Activated naive CD4-positive, alpha-beta T cell treated with anti-CD3 and anti-CD28 coated beads, Interleukin-2, amount 50 U/mL, for 24 hours (primary cell): ENCODE results near the gene MAML3.

Experiments
- H3K27ac Mint-ChIP-seq: one replicate; pipeline ENCODE4 v1.8.0; 2021; ENCODE audit warnings: mild to moderate bottlenecking, mixed read lengths
- H3K27me3 Mint-ChIP-seq: one replicate; pipeline ENCODE4 v1.8.0; 2021; ENCODE audit warnings: mixed read lengths
- H3K36me3 Mint-ChIP-seq: one replicate; pipeline ENCODE4 v1.8.0; 2021; ENCODE audit warnings: mixed read lengths
- H3K4me1 Mint-ChIP-seq: one replicate; pipeline ENCODE4 v1.8.0; 2021; ENCODE audit warnings: mixed read lengths
- H3K4me3 Mint-ChIP-seq: one replicate; pipeline ENCODE4 v1.8.0; 2021; ENCODE audit warnings: mild to moderate bottlenecking, mixed read lengths
- H3K9me3 Mint-ChIP-seq: one replicate; pipeline ENCODE4 v1.8.0; 2021; ENCODE audit warnings: mixed read lengths

MAML3 gene

DNA sequence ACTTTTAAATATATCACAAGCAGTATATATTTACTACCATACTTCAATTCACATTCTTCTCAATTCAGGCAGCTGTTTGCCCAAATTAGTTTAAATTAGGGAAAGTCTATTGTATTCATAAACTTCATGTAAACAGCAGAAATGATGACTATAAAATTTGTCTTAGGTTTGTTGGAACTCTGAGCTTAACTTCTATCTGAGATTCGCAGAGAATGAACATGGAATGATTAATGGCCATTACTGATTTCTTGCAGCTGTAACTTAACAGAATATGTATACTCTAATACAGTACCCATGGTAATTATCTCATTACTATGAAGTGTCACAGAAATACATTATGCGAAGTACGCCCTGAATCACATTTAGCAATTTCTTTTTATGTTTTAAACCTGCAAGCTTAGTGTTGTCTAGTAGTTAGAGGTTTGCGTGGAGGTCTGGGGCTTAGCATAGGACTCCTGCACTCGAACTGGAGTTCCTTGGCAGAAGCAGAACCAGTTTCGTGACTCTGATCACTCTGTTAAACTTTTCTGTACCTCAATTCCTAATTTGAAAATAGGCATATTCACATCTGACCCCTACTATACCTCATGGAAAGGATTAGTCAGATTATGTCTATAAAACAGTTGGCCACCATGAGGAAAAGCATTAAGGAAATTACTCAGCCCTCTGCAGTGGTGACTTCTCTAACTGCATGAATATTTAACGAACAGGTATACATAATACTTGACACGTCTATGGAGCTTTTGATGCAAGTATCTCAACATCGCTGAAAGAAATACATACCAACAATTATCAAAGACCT is 245.1 kb downstream of the MAML3 start:
- H3K36me3 Mint-ChIP-seq: peaks cover 3% of the 10 kb centered on the region
- no peak overlapping the region for H3K4me3 Mint-ChIP-seq
- H3K9me3 Mint-ChIP-seq: no peaks in the 10 kb centered on the region
- no peak overlapping the region for H3K27ac Mint-ChIP-seq
- no peaks in the 10 kb centered on the region for H3K27me3 Mint-ChIP-seq
- H3K4me1 Mint-ChIP-seq: no peaks in the 10 kb centered on the region

DNA sequence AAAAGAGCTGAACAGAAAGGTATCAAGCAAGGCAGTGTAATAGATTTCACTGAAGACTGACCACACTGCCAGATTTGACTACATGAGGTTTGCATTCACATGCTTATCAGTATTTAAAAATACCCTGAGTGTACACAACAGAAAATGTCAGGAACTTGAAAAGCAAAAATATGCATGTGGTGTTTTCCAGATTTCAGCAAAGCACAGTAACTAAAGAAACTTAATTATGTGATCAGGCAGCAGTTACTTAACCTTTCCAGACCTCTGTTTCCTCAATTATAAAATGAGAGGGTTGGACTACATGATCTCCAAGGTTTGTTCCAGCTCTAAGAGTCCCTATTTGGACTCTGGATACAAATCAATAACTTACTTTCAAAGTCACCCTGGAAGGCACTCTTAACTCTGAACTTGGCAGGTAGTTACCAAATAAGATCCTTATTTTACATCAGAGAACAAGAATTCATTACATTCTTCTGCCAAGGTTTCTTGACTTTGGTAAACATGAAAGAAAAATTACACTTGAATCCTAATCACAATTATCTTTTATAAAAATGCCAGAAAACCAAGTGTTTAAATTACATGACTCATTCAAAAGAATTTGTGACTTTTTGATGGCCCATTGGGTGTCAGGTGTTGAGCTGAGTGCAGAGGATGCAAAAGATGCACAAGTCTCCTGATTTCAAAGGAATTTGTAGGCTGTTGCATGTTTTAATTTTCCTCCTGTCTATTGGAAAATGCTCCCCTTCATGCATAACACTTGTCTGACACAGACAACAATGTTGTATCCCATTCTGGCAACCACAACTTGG is 246.8 kb downstream of the MAML3 start:
- H3K4me1 Mint-ChIP-seq: no peaks in the 10 kb centered on the region
- no peaks in the 10 kb centered on the region for H3K9me3 Mint-ChIP-seq
- no peaks in the 10 kb centered on the region for H3K27me3 Mint-ChIP-seq
- H3K27ac Mint-ChIP-seq: no peak overlapping the region
- H3K4me3 Mint-ChIP-seq: no peak overlapping the region
- peaks cover 3% of the 10 kb centered on the region for H3K36me3 Mint-ChIP-seq

DNA sequence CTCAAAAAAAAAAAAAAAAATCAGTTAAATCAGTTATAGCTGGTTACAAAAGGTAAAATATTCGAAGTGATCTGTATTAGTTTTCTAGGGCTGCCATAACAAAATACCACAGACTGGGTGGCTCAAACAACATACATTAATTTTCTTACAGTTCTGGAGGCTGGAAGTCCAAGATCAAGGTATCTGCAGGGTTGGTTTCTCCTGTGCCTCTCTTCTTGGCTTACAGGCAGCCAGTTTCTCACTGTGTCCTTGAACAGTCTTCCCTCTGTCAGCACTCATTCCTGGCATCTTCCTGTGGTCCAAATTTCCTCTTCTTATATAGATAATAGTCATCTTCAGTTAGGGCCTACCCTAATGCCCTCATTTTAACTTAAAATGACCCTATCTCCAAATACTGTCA is 248.5 kb downstream of the MAML3 start:
- H3K4me3 Mint-ChIP-seq: no peak overlapping the region
- H3K9me3 Mint-ChIP-seq: no peaks in the 10 kb centered on the region
- no peaks in the 10 kb centered on the region for H3K4me1 Mint-ChIP-seq
- H3K36me3 Mint-ChIP-seq: peaks cover 3% of the 10 kb centered on the region
- no peaks in the 10 kb centered on the region for H3K27me3 Mint-ChIP-seq
- H3K27ac Mint-ChIP-seq: no peak overlapping the region

DNA sequence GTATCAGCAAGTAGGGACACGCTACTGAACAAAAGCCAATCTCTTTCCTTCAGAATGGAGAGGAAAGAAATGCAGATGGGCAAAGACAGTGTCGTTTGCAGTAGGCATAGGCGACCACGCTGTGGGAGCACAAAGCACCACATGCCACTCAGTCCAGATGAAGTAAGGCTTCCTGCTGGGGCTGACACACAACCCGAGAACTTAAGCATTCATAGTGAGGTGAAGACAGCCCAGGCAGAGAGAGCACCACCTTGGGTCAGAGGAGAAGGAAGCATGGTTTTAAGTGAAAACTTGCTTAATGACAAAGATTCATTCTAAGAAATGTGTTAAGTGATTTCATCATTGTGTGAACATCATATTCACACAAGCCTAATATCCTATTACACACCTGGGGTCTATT is 249.6 kb downstream of the MAML3 start:
- no peak overlapping the region for H3K27ac Mint-ChIP-seq
- H3K36me3 Mint-ChIP-seq: peaks cover 3% of the 10 kb centered on the region
- no peaks in the 10 kb centered on the region for H3K9me3 Mint-ChIP-seq
- no peak overlapping the region for H3K4me3 Mint-ChIP-seq
- H3K4me1 Mint-ChIP-seq: no peaks in the 10 kb centered on the region
- H3K27me3 Mint-ChIP-seq: no peaks in the 10 kb centered on the region

DNA sequence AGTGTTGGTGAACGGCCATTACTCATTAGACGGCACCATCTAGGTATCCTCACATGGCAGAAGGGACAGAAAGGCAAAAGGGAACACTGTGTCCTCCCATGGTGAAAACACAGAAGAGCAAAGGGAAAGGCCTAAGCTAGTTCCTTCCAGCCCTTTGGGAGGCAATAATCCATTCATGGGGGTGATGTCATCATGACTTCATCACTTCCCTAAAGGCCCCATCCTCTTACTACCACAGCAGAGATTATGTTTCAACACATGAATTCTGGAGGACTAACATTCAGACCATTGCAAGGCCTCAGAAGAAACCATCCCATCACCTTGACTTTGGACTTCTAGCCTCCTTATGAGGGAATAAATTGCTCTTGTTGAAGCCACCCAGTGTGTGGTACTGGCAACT is 250.1 kb downstream of the MAML3 start:
- Mint-ChIP-seq H3K9me3 (no peaks in the 10 kb centered on the region), H3K4me1 (peaks cover under 1% of the 10 kb centered on the region), H3K4me3 (no peak overlapping the region), H3K36me3 (peaks cover 3% of the 10 kb centered on the region), H3K27me3 (no peaks in the 10 kb centered on the region), H3K27ac (no peak overlapping the region)

DNA sequence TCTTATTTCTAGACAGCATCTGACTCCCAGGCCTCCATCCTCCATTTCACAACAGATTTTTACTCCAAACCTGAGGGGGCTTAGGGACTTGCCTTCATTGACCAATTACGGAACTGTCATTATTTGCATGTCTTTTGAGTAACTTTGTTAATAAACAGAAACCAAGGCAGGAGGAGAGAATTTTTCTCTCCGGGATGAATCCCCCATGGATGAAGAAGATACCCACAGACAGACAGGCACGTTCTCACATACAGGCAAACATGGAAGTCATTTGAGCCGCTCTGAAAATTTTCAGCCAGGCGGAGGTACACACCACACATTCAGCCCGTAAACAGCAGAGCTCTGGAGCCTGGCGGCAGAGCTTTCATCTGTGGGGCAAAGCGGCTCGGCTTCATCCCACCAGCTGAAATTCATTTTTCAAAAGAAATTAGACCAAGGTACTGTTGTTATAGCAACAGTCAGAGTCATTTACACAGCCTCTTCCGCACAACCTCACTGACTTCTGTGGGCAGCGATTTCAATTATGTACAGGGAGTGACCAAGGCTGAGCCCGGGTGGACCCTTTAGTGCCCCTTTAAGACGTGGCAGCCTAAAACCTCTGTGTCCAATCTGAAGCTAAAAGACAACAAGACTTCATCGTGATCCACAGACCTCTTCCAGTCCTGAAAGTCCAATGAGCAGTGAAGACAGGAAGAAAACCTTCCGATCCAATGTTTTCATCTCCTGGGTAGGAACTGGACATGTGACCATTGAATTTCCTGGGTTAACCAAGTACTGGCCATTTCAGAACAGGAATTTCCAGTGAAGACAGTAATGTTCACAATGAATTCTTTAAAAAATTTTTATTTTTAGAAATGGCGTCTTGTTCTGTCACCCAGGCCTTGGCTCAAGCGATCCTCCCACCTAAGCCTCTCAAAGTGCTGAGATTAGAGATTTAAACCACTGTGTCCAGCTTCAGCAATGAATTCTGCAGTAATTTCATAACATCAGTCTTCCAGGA is 251.4 kb downstream of the MAML3 start:
- H3K27me3 Mint-ChIP-seq: no peaks in the 10 kb centered on the region
- no peak overlapping the region for H3K4me3 Mint-ChIP-seq
- H3K4me1 Mint-ChIP-seq: peaks cover 5% of the 10 kb centered on the region
- H3K36me3 Mint-ChIP-seq: peaks cover 3% of the 10 kb centered on the region
- no peak overlapping the region for H3K27ac Mint-ChIP-seq
- H3K9me3 Mint-ChIP-seq: no peaks in the 10 kb centered on the region

DNA sequence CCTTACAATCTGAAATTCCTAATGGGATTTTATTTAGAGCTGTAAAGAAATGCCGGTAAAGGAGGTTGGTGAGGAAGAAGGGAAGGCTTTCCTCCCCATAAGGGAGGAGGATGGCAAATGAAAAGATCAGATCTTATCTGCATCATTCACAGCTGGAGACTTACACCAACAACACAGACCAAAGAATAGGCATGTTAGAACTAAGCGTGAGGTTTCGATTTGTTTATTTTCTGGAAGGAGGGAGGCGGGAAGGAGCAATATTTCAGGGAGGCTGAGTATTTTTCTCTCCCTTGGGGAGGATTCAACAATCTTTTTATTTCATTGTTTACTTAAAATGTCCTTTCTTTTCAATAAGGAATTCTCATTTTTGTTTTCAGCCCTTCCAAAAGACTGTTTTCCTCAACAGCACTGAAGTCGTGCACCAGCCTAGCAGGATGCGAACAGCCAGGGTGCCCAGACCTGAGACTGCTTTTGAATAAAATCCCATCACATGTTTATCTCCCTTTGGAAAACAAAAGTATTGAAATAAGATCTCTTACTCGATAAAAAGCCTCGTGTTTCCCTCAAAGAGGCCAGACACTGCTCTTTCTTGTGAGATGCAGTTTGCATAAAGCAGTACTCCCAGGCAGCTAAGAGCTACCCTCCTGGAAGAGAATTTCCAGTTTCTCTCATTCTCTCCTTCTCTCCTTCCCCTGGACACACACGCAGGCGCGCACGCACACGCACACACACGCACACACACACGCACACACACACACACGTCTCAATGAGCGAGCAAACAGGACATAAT is 252.3 kb downstream of the MAML3 start:
- Mint-ChIP-seq H3K36me3 (peaks cover 3% of the 10 kb centered on the region), H3K27me3 (no peaks in the 10 kb centered on the region), H3K4me1 (peaks cover 5% of the 10 kb centered on the region), H3K9me3 (no peaks in the 10 kb centered on the region), H3K4me3 (no peak overlapping the region), H3K27ac (no peak overlapping the region)

DNA sequence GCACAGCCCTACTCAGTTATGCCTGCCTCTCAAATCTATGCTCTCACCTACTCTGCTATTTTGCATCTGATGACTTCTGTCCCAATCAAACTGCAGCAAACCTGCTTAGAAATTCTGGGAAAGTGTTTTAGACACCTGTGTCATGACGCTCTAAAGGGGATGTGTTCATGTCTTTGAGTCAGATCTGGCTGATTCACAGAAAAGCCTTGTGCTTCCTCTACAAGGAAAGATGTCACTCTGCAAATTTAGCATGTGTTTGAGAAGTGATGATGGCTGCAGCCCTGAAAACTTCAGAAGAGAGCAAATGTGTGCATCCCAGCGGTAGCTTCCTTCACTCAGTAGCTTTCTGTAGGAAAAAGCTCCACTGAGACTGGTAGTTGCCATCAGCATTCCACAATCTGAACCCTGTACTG is 253.0 kb downstream of the MAML3 start:
- H3K27ac Mint-ChIP-seq: no peak overlapping the region
- H3K9me3 Mint-ChIP-seq: no peaks in the 10 kb centered on the region
- no peaks in the 10 kb centered on the region for H3K27me3 Mint-ChIP-seq
- no peak overlapping the region for H3K4me3 Mint-ChIP-seq
- H3K36me3 Mint-ChIP-seq: peaks cover 3% of the 10 kb centered on the region
- peaks cover 5% of the 10 kb centered on the region for H3K4me1 Mint-ChIP-seq

DNA sequence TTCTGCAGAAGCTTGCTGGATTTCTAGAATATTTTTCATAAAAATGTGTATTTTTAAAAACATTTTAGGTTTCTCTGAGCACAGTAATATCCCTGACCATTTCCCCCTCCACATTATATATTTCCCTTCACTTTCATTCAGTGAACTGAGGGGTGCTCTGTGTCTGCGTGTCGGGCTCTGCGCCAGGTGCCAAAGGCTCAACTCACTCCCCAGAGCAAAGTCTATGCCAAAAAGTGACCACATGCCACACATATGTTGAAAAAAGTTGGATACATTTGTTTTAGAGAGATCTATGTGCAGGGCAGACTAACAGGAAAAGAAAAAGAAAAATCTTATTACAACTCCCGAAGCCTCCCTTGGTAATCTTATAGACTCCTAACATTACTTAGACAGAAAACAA is 254.6 kb downstream of the MAML3 start:
- H3K4me1 Mint-ChIP-seq: peaks cover 5% of the 10 kb centered on the region
- H3K27ac Mint-ChIP-seq: no peak overlapping the region
- no peak overlapping the region for H3K4me3 Mint-ChIP-seq
- H3K27me3 Mint-ChIP-seq: no peaks in the 10 kb centered on the region
- H3K36me3 Mint-ChIP-seq: no peaks in the 10 kb centered on the region
- H3K9me3 Mint-ChIP-seq: no peaks in the 10 kb centered on the region

DNA sequence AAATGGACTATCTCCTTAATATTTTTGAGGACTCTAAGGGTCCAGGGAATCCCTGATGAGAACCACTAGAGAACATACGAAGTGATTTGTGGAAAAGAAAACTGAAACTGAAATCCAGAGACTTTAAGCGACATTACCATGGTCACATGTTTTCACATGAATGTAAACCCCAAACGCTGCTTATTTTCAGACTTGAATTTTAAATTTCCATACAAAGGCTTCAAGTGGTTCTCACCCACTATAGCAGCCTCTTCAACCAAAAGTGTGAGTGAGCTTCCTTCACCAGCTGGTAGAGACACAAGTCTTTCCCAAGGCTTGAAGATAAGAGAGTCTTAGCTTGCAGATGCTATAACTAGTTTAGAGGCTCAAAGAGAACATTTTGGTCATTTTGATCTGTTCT is 255.7 kb downstream of the MAML3 start:
- H3K27ac Mint-ChIP-seq: no peak overlapping the region
- no peaks in the 10 kb centered on the region for H3K36me3 Mint-ChIP-seq
- peaks cover 5% of the 10 kb centered on the region for H3K4me1 Mint-ChIP-seq
- no peak overlapping the region for H3K4me3 Mint-ChIP-seq
- H3K27me3 Mint-ChIP-seq: no peaks in the 10 kb centered on the region
- H3K9me3 Mint-ChIP-seq: no peaks in the 10 kb centered on the region

DNA sequence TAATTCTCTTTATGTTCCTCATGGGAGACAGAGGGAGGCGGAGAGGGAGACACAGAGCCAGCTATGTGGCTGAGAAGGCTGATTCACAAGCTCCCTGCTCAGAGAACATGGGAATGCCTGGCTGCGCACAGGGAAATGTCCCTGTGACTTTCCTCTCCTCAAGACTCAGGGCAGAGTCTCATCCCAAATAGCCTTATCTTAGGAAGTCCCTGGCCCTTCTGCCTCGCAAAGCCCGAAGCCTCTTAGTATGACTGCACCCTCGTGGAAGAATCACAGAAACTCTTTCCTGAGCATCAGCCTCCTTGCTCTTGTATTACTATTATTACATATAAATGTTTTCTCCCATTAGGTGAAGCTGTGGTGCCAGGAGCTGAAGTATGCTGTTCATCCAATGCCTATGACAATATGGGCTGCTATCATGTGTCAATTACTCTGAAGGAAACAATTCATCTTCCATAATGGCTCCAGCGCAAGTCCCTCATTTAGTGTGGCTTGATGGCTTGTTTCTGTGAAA is 257.8 kb downstream of the MAML3 start:
- H3K4me3 Mint-ChIP-seq: no peak overlapping the region
- no peaks in the 10 kb centered on the region for H3K9me3 Mint-ChIP-seq
- H3K4me1 Mint-ChIP-seq: peaks cover 5% of the 10 kb centered on the region
- no peaks in the 10 kb centered on the region for H3K27me3 Mint-ChIP-seq
- H3K36me3 Mint-ChIP-seq: no peaks in the 10 kb centered on the region
- no peak overlapping the region for H3K27ac Mint-ChIP-seq

DNA sequence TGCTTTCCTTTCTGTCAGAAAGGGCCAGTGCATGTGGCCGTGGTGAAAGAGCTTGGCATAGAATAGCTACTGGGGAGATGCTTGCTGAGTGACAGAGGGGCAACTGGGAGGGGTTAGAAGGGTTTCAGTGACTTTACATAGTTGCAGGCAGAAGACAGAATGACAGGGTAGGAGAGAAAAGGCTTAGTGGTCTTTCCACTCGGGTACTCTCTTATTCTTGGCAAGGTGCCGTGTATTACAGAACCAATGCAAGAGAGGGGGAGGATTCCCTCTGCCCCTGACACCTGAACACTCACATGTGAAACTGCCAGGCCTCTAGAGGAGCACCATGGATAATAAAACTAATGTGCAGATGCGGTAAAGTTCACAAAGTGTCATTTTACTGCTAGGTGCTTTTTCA is 260.2 kb downstream of the MAML3 start:
- Mint-ChIP-seq H3K4me1 (peaks cover 4% of the 10 kb centered on the region), H3K9me3 (no peaks in the 10 kb centered on the region), H3K27me3 (no peaks in the 10 kb centered on the region), H3K36me3 (peaks cover 2% of the 10 kb centered on the region), H3K27ac (no peak overlapping the region), H3K4me3 (no peak overlapping the region)

DNA sequence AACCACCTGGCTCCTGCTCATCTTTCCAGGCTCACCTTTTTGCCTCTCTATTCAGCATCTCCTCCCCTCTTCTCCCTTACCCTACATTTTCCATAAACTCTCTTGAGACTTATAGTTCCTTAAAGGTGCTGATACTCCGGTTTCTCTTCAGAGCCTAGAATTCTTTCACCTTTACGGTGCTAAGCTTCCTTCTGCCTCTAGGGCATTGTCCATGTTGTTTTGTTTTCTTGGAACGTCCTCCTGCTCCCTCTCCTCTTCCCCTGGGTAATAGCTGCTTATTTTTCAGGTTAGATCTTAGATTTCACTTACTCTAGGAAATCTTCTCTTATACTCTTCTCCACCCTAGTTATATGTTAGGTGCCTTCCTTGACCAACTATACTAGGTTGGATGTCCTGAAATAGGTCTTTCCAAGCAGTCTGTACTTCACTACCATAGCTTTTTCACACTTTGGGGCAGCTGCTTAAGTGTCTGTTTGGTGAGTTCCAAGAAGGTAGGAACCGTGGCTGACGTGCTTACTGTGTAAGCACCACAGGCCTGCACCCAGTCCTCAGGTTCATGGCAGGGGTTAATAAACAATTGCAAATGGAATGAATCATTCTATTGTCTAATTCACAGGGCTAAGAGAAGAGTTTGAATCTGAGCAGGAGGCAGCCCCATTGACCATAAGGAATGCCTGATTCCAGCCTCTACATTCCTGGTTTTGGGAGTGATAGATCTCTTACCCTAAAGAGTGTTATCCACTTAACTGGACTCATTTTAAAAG is 260.8 kb downstream of the MAML3 start:
- Mint-ChIP-seq H3K27me3 (no peaks in the 10 kb centered on the region), H3K4me1 (no peaks in the 10 kb centered on the region), H3K9me3 (no peaks in the 10 kb centered on the region), H3K36me3 (peaks cover 2% of the 10 kb centered on the region), H3K27ac (no peak overlapping the region), H3K4me3 (no peak overlapping the region)

DNA sequence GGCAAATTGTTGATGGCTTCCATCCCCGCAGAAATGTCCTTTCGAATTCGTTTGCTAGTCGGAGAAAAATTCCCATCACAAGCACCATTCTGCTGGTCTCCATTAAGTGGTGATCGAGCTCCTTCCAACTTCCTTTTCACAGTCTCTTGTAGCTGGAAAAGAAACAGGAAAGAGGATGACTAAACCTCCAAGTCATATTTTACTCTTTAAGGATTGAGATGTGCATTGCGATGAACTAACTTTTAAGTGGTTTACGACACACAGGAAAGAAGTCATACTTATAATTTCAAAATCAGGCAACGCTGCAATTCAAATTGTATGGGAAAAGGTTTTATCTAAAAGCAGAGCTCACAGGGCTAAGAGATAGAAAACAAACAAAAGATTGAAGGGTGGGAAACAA is 263.2 kb downstream of the MAML3 start:
- no peaks in the 10 kb centered on the region for H3K4me1 Mint-ChIP-seq
- no peaks in the 10 kb centered on the region for H3K27me3 Mint-ChIP-seq
- H3K36me3 Mint-ChIP-seq: peaks cover 2% of the 10 kb centered on the region
- no peak overlapping the region for H3K4me3 Mint-ChIP-seq
- no peak overlapping the region for H3K27ac Mint-ChIP-seq
- H3K9me3 Mint-ChIP-seq: no peaks in the 10 kb centered on the region
